Prostate gland (tissue), 2 donors: Measurements from ENCODE around the gene ANKRD11.

Experiments used
- CTCF ChIP-seq, 4 experiments: fragments of 200-600 bp in 2 of 4; fragments of 450-650 bp in 2 of 4; sonication (generic) in 2 of 4; IDR thresholded peaks; 1 replicate in 3 of 4; 2 replicates in 1 of 4; pipeline ENCODE4 v1.5.1; 2016 to 2019; ENCODE audit warnings: antibody characterized with exemption in 4 of 4, mild to moderate bottlenecking in 2 of 4, moderate library complexity in 2 of 4
- POLR2A ChIP-seq: fragments of 450-650 bp; IDR thresholded peaks from one replicate; pipeline ENCODE4 v1.6.1; 2016; ENCODE audit warnings: antibody characterized with exemption, mild to moderate bottlenecking
- POLR2AphosphoS5 ChIP-seq: sonication (generic); formaldehyde crosslinking; IDR thresholded peaks from one replicate; pipeline ENCODE4 v1.6.1; 2017; ENCODE audit warnings: antibody characterized with exemption

GRCh38 chr16:89308391-89309333 lies 181.7 kb downstream of the ANKRD11 start:
- TF ChIP-seq CTCF (IDR thresholded peaks at IDR 0.05): peak in 1 of 4 experiments; percentile 19
- no peak for TF ChIP-seq POLR2AphosphoS5
- no peak for TF ChIP-seq POLR2A
